GM12878 (cell line): ENCODE results near the gene PSIP1. TPM values are rescaled to one million over a fixed set of nuclear protein-coding genes. Genes with fewer than 3 reads are reported as not detected.

Experiments
- BACH1 ChIP-seq: fragments of 450-650 bp; IDR thresholded peaks from 2 replicates; pipeline ENCODE4 v1.6.1; 2017; ENCODE audit warnings: mild to moderate bottlenecking, borderline replicate concordance
- BCL11A ChIP-seq: IDR thresholded peaks from 2 replicates; pipeline ENCODE4 v1.6.1; 2011; ENCODE audit warnings: low read depth, low read length
- BCL3 ChIP-seq: IDR thresholded peaks from 2 replicates; pipeline ENCODE4 v1.6.1; 2011; ENCODE audit warnings: borderline replicate concordance, low read depth, mild to moderate bottlenecking, moderate library complexity, low read length; ENCODE audit not compliant: insufficient read depth, poor library complexity, severe bottlenecking
- CHD4 ChIP-seq: fragments of 200-600 bp; sonication (generic); IDR thresholded peaks from 2 replicates; pipeline ENCODE4 v1.6.1; 2016; ENCODE audit warnings: mild to moderate bottlenecking
- CREM ChIP-seq: IDR thresholded peaks from 2 replicates; pipeline ENCODE4 v1.6.1; 2014; ENCODE audit warnings: antibody characterized with exemption, low read depth
- CUX1 ChIP-seq: IDR thresholded peaks from 2 replicates; pipeline ENCODE4 v1.6.1; 2012; ENCODE audit warnings: improper control_type of control experiment, low read depth, low read length; ENCODE audit not compliant: insufficient replicate concordance
- EED ChIP-seq: sonication (generic); IDR thresholded peaks from 2 replicates; pipeline ENCODE4 v1.6.1; 2016; ENCODE audit warnings: antibody characterized with exemption, low read depth
- KLF5 ChIP-seq: fragments of 450-650 bp; IDR thresholded peaks from 2 replicates; pipeline ENCODE4 v1.6.1; 2014; ENCODE audit warnings: mild to moderate bottlenecking; ENCODE audit not compliant: partially characterized antibody
- MLLT1 ChIP-seq: fragments of 450-650 bp; IDR thresholded peaks from 2 replicates; pipeline ENCODE4 v1.6.1; 2016; ENCODE audit warnings: mild to moderate bottlenecking
- NFYA ChIP-seq: IDR thresholded peaks from 2 replicates; pipeline ENCODE4 v1.6.1; 2011; ENCODE audit warnings: low read depth, mild to moderate bottlenecking, low read length, improper control_type of control experiment, borderline replicate concordance
- PBX3 ChIP-seq: IDR thresholded peaks from 2 replicates; pipeline ENCODE4 v1.6.1; 2011; ENCODE audit warnings: mild to moderate bottlenecking, low read depth, low read length, moderate library complexity; ENCODE audit not compliant: insufficient replicate concordance
- PRDM15 ChIP-seq: fragments of 450-650 bp; formaldehyde crosslinking; IDR thresholded peaks from 2 replicates; pipeline ENCODE4 v1.4.0; 2020; ENCODE audit warnings: mild to moderate bottlenecking, moderate library complexity
- SP1 ChIP-seq: IDR thresholded peaks from one replicate; pipeline ENCODE4 v1.6.1; 2011; ENCODE audit warnings: low read depth, low read length
- SREBF2 ChIP-seq: IDR thresholded peaks from 2 replicates; pipeline ENCODE4 v1.6.1; 2012; ENCODE audit warnings: mild to moderate bottlenecking, low read length
- ZNF384 ChIP-seq: IDR thresholded peaks from 2 replicates; pipeline ENCODE4 v1.6.1; 2012; ENCODE audit warnings: low read depth, mild to moderate bottlenecking, low read length, improper control_type of control experiment, borderline replicate concordance
- polyA plus RNA-seq, 11 experiments: library from polyadenylated mRNA; depleted of rRNA in 4 of 11; unstranded in 6 of 11; stranded (reverse) in 5 of 11; fragments of >200 nt; fragmentation: Nextera tagmentation in 4 of 11; fragmentation: Illumina TruSeq in 1 of 11; extraction: Ambion mirVana in 4 of 11; extraction: Trizol in 1 of 11; gene quantifications; 1 replicate in 1 of 11; 2 replicates in 10 of 11; pipeline versions ENCODE4 v1.2.1 to v1.2.3, GENCODE V29; 2011 to 2016; ENCODE audit warnings: inconsistent platforms in 2 of 11, missing spikeins in 2 of 11, low read depth in 1 of 11
- total RNA-seq, 4 experiments: library from RNA; depleted of rRNA in 3 of 4; stranded (reverse); fragments of >200 nt in 3 of 4; fragmentation: Illumina TruSeq in 1 of 4; extraction: Trizol in 1 of 4; gene quantifications; 2 replicates each; pipeline versions ENCODE4 v1.2.1 to v1.2.3, GENCODE V29; 2013 to 2021

PSIP1 gene
- total and polyA plus RNA-seq, 10 of the 15 experiments (the other 5 are each of a cell fraction or from before 2014, with no cell fraction given) = 75.5 to 299 (median 173) TPM

GRCh38 chr9:15422372-15423230 lies 88.2 kb downstream of the PSIP1 start, which contains the start of gene SNAPC3 (continued):
- TF ChIP-seq BCL3 = no peak
- TF ChIP-seq CREM = peak; percentile 90
- TF ChIP-seq MLLT1 = peak; percentile 98
- peak; percentile 80 for TF ChIP-seq EED
- TF ChIP-seq BACH1 = no peak; the same call in 1 of the 2 replicates
- TF ChIP-seq PBX3 = no peak
- TF ChIP-seq CHD4 = 0 out of 2 replicates have a peak, but pooled peaks have one; percentile 75
- TF ChIP-seq CUX1 = no peak
- TF ChIP-seq KLF5 = peak; percentile 65
- TF ChIP-seq SREBF2 = no peak
- TF ChIP-seq ZNF384 = no peak
- TF ChIP-seq BCL11A = peak; percentile 21; the same call in 1 of the 2 replicates
- no peak for TF ChIP-seq NFYA
- TF ChIP-seq SP1 = peak; percentile 43
- TF ChIP-seq PRDM15 (CRISPR knock-in tag) = no peak
